ENCODE data around the gene TP53TG3B. TPM values are rescaled to one million over a fixed set of nuclear protein-coding genes. Genes with fewer than 3 reads are reported as not detected.
"Not testable (repeated sequence)": the region's sequence is repeated elsewhere in the genome, so short reads cannot be mapped to it uniquely, and the experiment has no call there.

Gene TP53TG3B
- total RNA-seq (not detected), polyA plus RNA-seq (under 1 TPM in 1 of 2 donors, not detected in 1; 0.38 TPM)
- long read RNA-seq, donor 1: 0 reads
- long read RNA-seq, donor 2, partial matches to known transcripts: 0 of 1 reads
- long read RNA-seq, donor 2, other reads (novel, unspliced or antisense): 0 of 1 reads
- long read RNA-seq, donor 3: 0 reads

- no CpG with 5 or more reads among the region's 25 CpGs for WGBS, 3 donors
- H3K36me3 ChIP-seq; H3K27ac ChIP-seq; H3K4me3 ChIP-seq; H3K9me3 ChIP-seq; DNase-seq; H3K4me1 ChIP-seq (ENCODE audit: insufficient read depth); intact Hi-C loops (cut with DNase I); H3K27me3 ChIP-seq: not testable (repeated sequence)
These were observed at the start of gene TP53TG3B for GRCh38 chr16:33360541-33360940. TSS of gene TP53TG3B (plus strand) at chr16:33360841. CDS start at chr16:33360909, 68 bp downstream.

- H3K27ac ChIP-seq; H3K4me3 ChIP-seq; H3K4me1 ChIP-seq (ENCODE audit: insufficient read depth); intact Hi-C loops (cut with DNase I); H3K27me3 ChIP-seq; H3K36me3 ChIP-seq: not testable (repeated sequence)
- peak in 2 of 5 donors; percentile 65 to 70 for DNase-seq
- 61 to 73% (median 66%) methylated on average over 3 to 4 of the region's 4 CpGs for WGBS, 3 donors
- peaks cover 0 to 13% of the 10 kb centered on the region in 2 donors for H3K9me3 ChIP-seq
These were observed 24.2 kb upstream of the TP53TG3B start for GRCh38 chr16:33336226-33337012.

GRCh38 chr16:33337627-33338542, 22.8 kb upstream of the TP53TG3B start:
- H3K9me3 ChIP-seq: peaks cover 0 to 13% of the 10 kb centered on the region in 2 donors
- H3K36me3 ChIP-seq; intact Hi-C loops (cut with DNase I); H3K4me3 ChIP-seq; H3K27me3 ChIP-seq; H3K27ac ChIP-seq; H3K4me1 ChIP-seq (ENCODE audit: insufficient read depth): not testable (repeated sequence)
- peak in 2 of 5 donors; percentile 55 to 64 for DNase-seq
- WGBS, 3 donors: 68 to 71% (median 71%) methylated on average over 5 of the region's 5 CpGs

GRCh38 chr16:33338543-33338951, 22.1 kb upstream of the TP53TG3B start:
- H3K4me3 ChIP-seq; intact Hi-C loops (cut with DNase I); H3K4me1 ChIP-seq (ENCODE audit: insufficient read depth); H3K27me3 ChIP-seq; H3K27ac ChIP-seq; H3K36me3 ChIP-seq: not testable (repeated sequence)
- DNase-seq: peak in 2 of 5 donors; percentile 42 to 45
- 58 to 72% (median 60%) methylated on average over 2 of the region's 2 CpGs for WGBS, 3 donors
- H3K9me3 ChIP-seq: peaks cover 0 to 13% of the 10 kb centered on the region in 2 donors

GRCh38 chr16:33339093-33340061, 21.3 kb upstream of the TP53TG3B start:
- H3K9me3 ChIP-seq: peaks cover 0 to 13% of the 10 kb centered on the region in 2 donors
- DNase-seq: peak in 2 of 5 donors; percentile 50 to 64
- H3K4me3 ChIP-seq; H3K27me3 ChIP-seq; H3K4me1 ChIP-seq (ENCODE audit: insufficient read depth); H3K27ac ChIP-seq; H3K36me3 ChIP-seq; intact Hi-C loops (cut with DNase I): not testable (repeated sequence)
- WGBS, 3 donors: 76 to 87% (median 81%) methylated on average over 3 to 4 of the region's 4 CpGs

Small RNAs within 50 kb of the gene (small RNA-seq; reads per million reads assigned to genes)
- gene AC141257.3 (not detected), gene AC141257.4 (not detected)

Other genes starting within 250 kb of the TP53TG3B start
- gene TP53TG3C, start 166.6 kb upstream of the TP53TG3B start, total RNA-seq: not detected
- under 1 TPM in 1 of 2 donors, not detected in 1; 0.23 TPM for gene TP53TG3C, start 166.6 kb upstream of the TP53TG3B start, polyA plus RNA-seq
- gene TP53TG3E, start 56.5 kb upstream of the TP53TG3B start, total RNA-seq: not detected
- not detected for gene TP53TG3E, start 56.5 kb upstream of the TP53TG3B start, polyA plus RNA-seq
- not detected for gene TP53TG3F, start 98.8 kb downstream of the TP53TG3B start, total RNA-seq
- under 1 TPM in 1 of 2 donors, not detected in 1; 0.08 TPM for gene TP53TG3F, start 98.8 kb downstream of the TP53TG3B start, polyA plus RNA-seq

Data from ovary (tissue), 10 donors.